Ectodermal cell (in vitro differentiated cells): ENCODE results near the gene TOMM5.

Experiments
- H3K27ac ChIP-seq: 2 replicates; pipeline ENCODE4 v1.7.0; 2013; ENCODE audit warnings: mild to moderate bottlenecking, low read depth, low read length; ENCODE audit not compliant: insufficient read depth, poor library complexity, severe bottlenecking
- H3K27me3 ChIP-seq: 2 replicates; pipeline ENCODE4 v1.7.0; 2013; ENCODE audit warnings: mild to moderate bottlenecking, low read length; ENCODE audit not compliant: insufficient read depth, control insufficient read depth, poor library complexity, severe bottlenecking
- H3K36me3 ChIP-seq: one replicate; pipeline ENCODE4 v1.7.0; 2013; ENCODE audit warnings: low read length; ENCODE audit not compliant: control insufficient read depth, insufficient read depth
- H3K4me1 ChIP-seq: one replicate; pipeline ENCODE4 v1.7.0; 2013; ENCODE audit warnings: low read length; ENCODE audit not compliant: control insufficient read depth, insufficient read depth
- H3K4me3 ChIP-seq: 2 replicates; pipeline ENCODE4 v1.7.0; 2013; ENCODE audit warnings: low read depth, low read length, control low read depth; ENCODE audit not compliant: insufficient read depth
- H3K9me3 ChIP-seq: 2 replicates; pipeline ENCODE4 v1.7.0; 2013; ENCODE audit warnings: mild to moderate bottlenecking, low read length, moderate library complexity; ENCODE audit not compliant: control insufficient read depth
- WGBS, 2 experiments: methylation state at CpG; one replicate each; pipeline ENCODE4 v1.1.7; 2013; ENCODE audit warnings: missing lambda C conversion rate in 2 of 2; 5-methylcytosine and 5-hydroxymethylcytosine counted together

TOMM5 gene

DNA sequence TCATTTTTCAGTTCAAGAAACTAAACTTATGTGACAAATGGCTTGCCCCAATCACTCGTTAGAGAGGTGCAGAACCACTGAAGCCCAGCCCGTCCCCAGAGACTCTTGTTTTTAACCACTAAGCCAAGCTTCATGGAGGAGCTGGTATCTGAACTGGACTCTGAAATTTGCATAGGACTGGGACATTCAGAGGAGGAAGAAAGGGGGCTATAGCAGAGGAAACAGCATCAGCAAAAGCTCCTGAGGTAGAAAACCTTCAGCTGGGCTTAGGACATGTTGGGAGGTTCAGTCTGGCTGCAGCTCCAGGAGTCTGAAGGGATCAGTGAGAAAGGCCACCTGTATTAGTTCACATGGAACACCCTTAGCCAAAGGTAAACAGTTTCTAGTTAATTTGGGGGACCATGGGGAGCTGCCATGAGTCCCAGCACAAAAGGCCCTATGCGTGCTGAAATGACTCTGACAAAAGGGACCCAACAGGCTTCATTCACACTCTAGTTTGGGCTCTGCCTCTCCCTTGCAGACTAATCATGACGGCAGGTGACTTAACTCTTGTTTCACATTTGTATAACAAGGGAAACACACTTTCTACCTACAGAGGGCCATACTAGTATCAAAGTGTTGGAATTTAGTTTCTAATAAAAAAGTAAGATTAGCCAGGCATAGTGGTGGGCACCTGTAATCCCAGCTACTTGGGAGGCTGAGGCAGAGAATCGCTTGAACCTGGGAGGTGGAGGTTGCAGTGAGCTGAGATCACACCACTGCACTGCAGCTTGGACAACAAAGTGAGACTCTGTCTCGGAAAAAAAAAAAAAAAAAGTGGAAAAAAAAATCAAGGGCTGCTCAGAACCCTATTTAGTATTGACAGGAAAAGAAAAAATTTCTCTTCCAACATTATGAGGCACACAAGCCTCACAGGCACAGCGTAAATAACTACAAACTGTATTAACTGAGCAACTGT lies 26.5 kb downstream of the TOMM5 start:
- no peak overlapping the region for H3K27ac ChIP-seq
- WGBS, 2 experiments: 86 to 89% methylated on average over 6 to 7 of the region's 7 CpGs

DNA sequence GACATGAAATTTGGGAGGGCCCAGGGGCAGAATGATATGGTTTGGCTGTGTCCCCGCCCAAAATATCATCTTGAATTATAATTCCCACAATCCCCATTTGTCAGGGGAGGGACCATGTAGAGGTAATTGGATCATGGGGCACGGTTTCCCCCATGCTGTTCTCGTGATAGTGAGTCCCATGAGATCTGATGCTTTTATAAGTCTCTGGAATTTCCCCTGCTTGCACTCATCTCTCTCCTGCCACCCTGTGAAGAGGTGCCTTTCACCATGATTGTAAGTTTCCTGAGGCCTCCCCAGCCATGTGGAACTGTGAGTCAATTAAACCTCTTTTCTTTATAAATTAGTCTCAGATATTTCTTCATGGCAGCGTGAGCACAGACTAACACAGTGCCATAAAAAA lies 27.5 kb downstream of the TOMM5 start:
- no peaks in the 10 kb centered on the region for H3K9me3 ChIP-seq
- no peaks in the 10 kb centered on the region for H3K4me1 ChIP-seq
- peaks cover 20% of the 10 kb centered on the region for H3K36me3 ChIP-seq
- 94 to 95% methylated on average over 4 of the region's 4 CpGs for WGBS, 2 experiments
- no peak overlapping the region for H3K4me3 ChIP-seq
- no peak overlapping the region for H3K27ac ChIP-seq
- H3K27me3 ChIP-seq: no peaks in the 10 kb centered on the region

More for the DNA sequence above, 26.5 kb downstream of the TOMM5 start:
- Histone ChIP-seq H3K36me3 (peaks cover 20% of the 10 kb centered on the region), H3K4me3 (no peak overlapping the region), H3K4me1 (no peaks in the 10 kb centered on the region), H3K27me3 (no peaks in the 10 kb centered on the region), H3K9me3 (no peaks in the 10 kb centered on the region)

GRCh38 chr9:37563806-37564513 lies 28.4 kb downstream of the TOMM5 start:
- Histone ChIP-seq H3K36me3 (peaks cover 20% of the 10 kb centered on the region), H3K4me1 (no peaks in the 10 kb centered on the region), H3K4me3 (no peak overlapping the region), H3K27ac (no peak overlapping the region), H3K9me3 (no peaks in the 10 kb centered on the region), H3K27me3 (no peaks in the 10 kb centered on the region)
- 62 to 64% methylated on average over 3 of the region's 3 CpGs for WGBS, 2 experiments

GRCh38 chr9:37562826-37563225 lies 29.6 kb downstream of the TOMM5 start:
- no peaks in the 10 kb centered on the region for H3K4me1 ChIP-seq
- H3K36me3 ChIP-seq: peaks cover 20% of the 10 kb centered on the region
- H3K9me3 ChIP-seq: no peaks in the 10 kb centered on the region
- H3K27ac ChIP-seq: no peak overlapping the region
- no peaks in the 10 kb centered on the region for H3K27me3 ChIP-seq
- WGBS, 2 experiments: 93 to 100% methylated on average over 1 of the region's 1 CpG
- no peak overlapping the region for H3K4me3 ChIP-seq

DNA sequence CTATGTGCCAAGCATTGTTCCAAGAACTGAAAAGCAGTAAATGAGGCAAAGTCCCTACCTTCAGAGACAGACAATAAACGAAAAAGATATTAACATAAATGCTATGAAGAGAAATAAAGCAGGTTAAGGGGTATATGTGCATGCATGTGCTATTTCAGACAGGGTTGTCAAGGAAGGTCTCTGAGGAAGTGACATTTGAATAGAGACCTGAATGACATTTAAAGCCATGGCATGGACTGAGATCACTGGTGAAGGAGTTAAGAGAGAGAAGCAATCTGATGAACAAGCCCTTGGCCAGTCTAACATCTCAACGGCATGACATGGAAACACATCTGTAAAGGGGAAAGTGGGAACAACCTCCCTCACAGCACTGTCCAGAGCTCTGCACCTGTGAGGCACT lies 30.7 kb downstream of the TOMM5 start:
- Histone ChIP-seq H3K27ac (no peak overlapping the region), H3K9me3 (no peaks in the 10 kb centered on the region), H3K4me3 (no peak overlapping the region), H3K4me1 (no peaks in the 10 kb centered on the region), H3K27me3 (no peaks in the 10 kb centered on the region), H3K36me3 (peaks cover 20% of the 10 kb centered on the region)
- WGBS, 2 experiments: 95 to 100% methylated on average over 2 of the region's 2 CpGs

DNA sequence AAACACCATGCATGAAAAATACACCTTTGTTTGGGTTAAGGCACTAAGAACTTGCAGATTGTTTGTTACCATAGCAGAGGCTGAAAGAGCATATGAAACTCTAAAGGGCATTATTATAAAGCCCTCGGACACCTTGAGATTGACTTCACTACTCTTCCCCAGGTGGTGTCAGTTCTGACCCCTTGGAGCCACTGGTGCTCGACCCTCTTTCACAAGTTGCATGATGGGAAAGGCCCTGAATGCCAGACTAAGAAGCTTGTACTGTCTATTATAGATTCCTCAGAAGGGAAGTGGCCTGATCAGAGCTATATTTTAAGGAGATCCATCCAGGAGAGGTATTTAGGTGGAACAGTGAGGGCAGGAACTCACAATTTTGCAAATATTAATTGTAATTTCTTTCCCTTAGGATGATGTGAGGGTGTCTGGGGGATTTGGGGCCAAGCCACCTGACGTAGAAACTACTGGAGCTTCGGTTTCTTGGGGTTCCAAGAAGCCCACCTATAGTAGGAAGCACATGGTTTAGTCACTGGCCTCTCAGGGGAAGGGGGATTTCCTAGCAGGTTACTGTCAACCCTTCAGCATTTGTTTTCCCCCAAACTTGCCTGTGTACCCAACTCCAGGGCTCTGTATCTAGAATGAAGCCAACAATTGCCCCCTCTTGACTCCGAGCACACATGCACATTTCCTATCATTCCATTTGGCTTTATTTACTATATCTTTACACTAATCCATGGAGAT lies 32.4 kb downstream of the TOMM5 start:
- 97 to 99% methylated on average over 5 of the region's 5 CpGs for WGBS, 2 experiments

GRCh38 chr9:37559125-37559524 lies 33.3 kb downstream of the TOMM5 start:
- 74 to 76% methylated on average over 1 of the region's 1 CpG for WGBS, 2 experiments
- Histone ChIP-seq H3K36me3 (peaks cover 10% of the 10 kb centered on the region), H3K4me1 (no peaks in the 10 kb centered on the region), H3K4me3 (no peak overlapping the region), H3K27me3 (no peaks in the 10 kb centered on the region), H3K27ac (no peak overlapping the region), H3K9me3 (no peaks in the 10 kb centered on the region)

More for the DNA sequence above, 32.4 kb downstream of the TOMM5 start:
- H3K4me1 ChIP-seq: no peaks in the 10 kb centered on the region
- no peak overlapping the region for H3K4me3 ChIP-seq
- no peaks in the 10 kb centered on the region for H3K27me3 ChIP-seq
- H3K36me3 ChIP-seq: peaks cover 19% of the 10 kb centered on the region
- H3K9me3 ChIP-seq: no peaks in the 10 kb centered on the region
- no peak overlapping the region for H3K27ac ChIP-seq

GRCh38 chr9:37555786-37556185 lies 36.6 kb downstream of the TOMM5 start:
- Histone ChIP-seq H3K27me3 (no peaks in the 10 kb centered on the region), H3K27ac (no peak overlapping the region), H3K4me3 (no peak overlapping the region), H3K9me3 (no peaks in the 10 kb centered on the region), H3K4me1 (no peaks in the 10 kb centered on the region), H3K36me3 (no peaks in the 10 kb centered on the region)

- Histone ChIP-seq H3K27me3 (no peaks in the 10 kb centered on the region), H3K4me3 (no peak overlapping the region)
- WGBS, 2 experiments: 90 to 97% methylated on average over 3 of the region's 3 CpGs
These were observed 38.1 kb downstream of the TOMM5 start for GRCh38 chr9:37554318-37554717.

DNA sequence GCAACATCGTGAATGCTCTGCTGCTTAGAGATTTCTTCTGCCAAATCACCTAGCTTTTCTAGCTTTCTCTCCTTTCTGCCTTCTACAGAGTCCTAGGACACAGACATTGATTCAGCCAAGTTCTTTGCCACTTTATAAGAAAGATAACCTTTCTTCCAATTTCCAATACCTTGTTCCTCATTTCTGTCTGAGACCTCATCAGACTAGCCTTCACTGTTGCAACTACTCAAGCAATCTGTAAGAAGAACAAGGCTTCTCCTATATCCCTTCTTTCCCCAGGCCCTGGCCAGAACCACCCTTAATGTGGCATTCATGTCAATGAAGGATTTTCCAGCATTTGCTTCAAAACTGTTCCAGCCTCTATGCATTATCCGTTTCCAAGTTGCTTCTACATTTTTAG lies 40.5 kb downstream of the TOMM5 start:
- Histone ChIP-seq H3K4me1 (no peaks in the 10 kb centered on the region), H3K4me3 (no peak overlapping the region), H3K27ac (no peak overlapping the region), H3K36me3 (peaks cover 3% of the 10 kb centered on the region), H3K27me3 (no peaks in the 10 kb centered on the region), H3K9me3 (no peaks in the 10 kb centered on the region)
- WGBS, 2 experiments: 87 to 91% methylated on average over 2 of the region's 2 CpGs

More at GRCh38 chr9:37554318-37554717, 38.1 kb downstream of the TOMM5 start:
- H3K27ac ChIP-seq: no peak overlapping the region
- H3K4me1 ChIP-seq: no peaks in the 10 kb centered on the region
- H3K36me3 ChIP-seq: no peaks in the 10 kb centered on the region
- no peaks in the 10 kb centered on the region for H3K9me3 ChIP-seq
